Inferior parietal cortex (tissue), 1 donor: ENCODE measurements around the gene LRMDA.

ENCODE experiments used
- DNase-seq: peaks from one replicate; pipeline ENCODE4 v3.0.0-alpha.2; 2016; ENCODE audit errors: extremely low spot score

LRMDA gene

GRCh38 chr10:76336213-76336963 is 905.0 kb downstream of the LRMDA start:
- no peak for DNase-seq

- no peak for DNase-seq
These were observed 906.2 kb downstream of the LRMDA start for GRCh38 chr10:76337641-76338040.

- no peak for DNase-seq
These were observed 906.8 kb downstream of the LRMDA start for GRCh38 chr10:76338187-76338586.

GRCh38 chr10:76341740-76342139 is 910.3 kb downstream of the LRMDA start:
- DNase-seq = no peak

- DNase-seq = no peak
These were observed 911.6 kb downstream of the LRMDA start for GRCh38 chr10:76342996-76343395.

- DNase-seq = no peak
These were observed 916.4 kb downstream of the LRMDA start for GRCh38 chr10:76347832-76348231.

- DNase-seq = no peak
These were observed 919.2 kb downstream of the LRMDA start for GRCh38 chr10:76350583-76350982.

- no peak for DNase-seq
These were observed 920.9 kb downstream of the LRMDA start for GRCh38 chr10:76352300-76352699.

- no peak for DNase-seq
These were observed 921.9 kb downstream of the LRMDA start for GRCh38 chr10:76353237-76353851.

- no peak for DNase-seq
These were observed 922.9 kb downstream of the LRMDA start for GRCh38 chr10:76354212-76354738.

GRCh38 chr10:76354921-76355320 is 923.5 kb downstream of the LRMDA start:
- DNase-seq = no peak

GRCh38 chr10:76356557-76356956 is 925.1 kb downstream of the LRMDA start:
- DNase-seq = no peak

- no peak for DNase-seq
These were observed 926.4 kb downstream of the LRMDA start for GRCh38 chr10:76357726-76358415.

GRCh38 chr10:76358743-76359395 is 927.4 kb downstream of the LRMDA start:
- no peak for DNase-seq

- no peak for DNase-seq
These were observed 944.3 kb downstream of the LRMDA start for GRCh38 chr10:76375761-76376160.

- DNase-seq = no peak
These were observed 951.0 kb downstream of the LRMDA start for GRCh38 chr10:76382381-76382851.

GRCh38 chr10:76388321-76389023 is 957.0 kb downstream of the LRMDA start:
- DNase-seq = no peak

GRCh38 chr10:76393875-76394706 is 962.7 kb downstream of the LRMDA start:
- DNase-seq = no peak

GRCh38 chr10:76394707-76395042 is 963.3 kb downstream of the LRMDA start:
- no peak for DNase-seq

- no peak for DNase-seq
These were observed 963.8 kb downstream of the LRMDA start for GRCh38 chr10:76395251-76395650.

- no peak for DNase-seq
These were observed 964.7 kb downstream of the LRMDA start for GRCh38 chr10:76396134-76396533.
